HUES48 (cell line): ENCODE measurements around the gene SCAMP4.

ENCODE experiments used
- H3K27ac ChIP-seq: one replicate; pipeline ENCODE4 v1.7.0; 2013; ENCODE audit warnings: low read depth, low read length, inconsistent platforms
- H3K27me3 ChIP-seq: 2 replicates; pipeline ENCODE4 v1.6.1; 2013; ENCODE audit warnings: mild to moderate bottlenecking, low read length; ENCODE audit not compliant: control insufficient read depth, insufficient read depth
- H3K36me3 ChIP-seq: 2 replicates; pipeline ENCODE4 v1.6.1; 2013; ENCODE audit warnings: low read length; ENCODE audit not compliant: control insufficient read depth, insufficient read depth
- H3K4me1 ChIP-seq: 2 replicates; pipeline ENCODE4 v1.6.1; 2013; ENCODE audit warnings: mild to moderate bottlenecking, low read length; ENCODE audit not compliant: control insufficient read depth, insufficient read depth
- H3K4me3 ChIP-seq: 2 replicates; pipeline ENCODE4 v1.5.1; 2013; ENCODE audit warnings: mild to moderate bottlenecking, low read depth, low read length
- H3K9ac ChIP-seq: 2 replicates; pipeline ENCODE4 v1.6.1; 2013; ENCODE audit warnings: mild to moderate bottlenecking, low read depth, low read length, moderate library complexity
- H3K9me3 ChIP-seq: 2 replicates; pipeline ENCODE4 v1.6.1; 2013; ENCODE audit warnings: low read length; ENCODE audit not compliant: control insufficient read depth, insufficient read depth

The SCAMP4 gene

DNA sequence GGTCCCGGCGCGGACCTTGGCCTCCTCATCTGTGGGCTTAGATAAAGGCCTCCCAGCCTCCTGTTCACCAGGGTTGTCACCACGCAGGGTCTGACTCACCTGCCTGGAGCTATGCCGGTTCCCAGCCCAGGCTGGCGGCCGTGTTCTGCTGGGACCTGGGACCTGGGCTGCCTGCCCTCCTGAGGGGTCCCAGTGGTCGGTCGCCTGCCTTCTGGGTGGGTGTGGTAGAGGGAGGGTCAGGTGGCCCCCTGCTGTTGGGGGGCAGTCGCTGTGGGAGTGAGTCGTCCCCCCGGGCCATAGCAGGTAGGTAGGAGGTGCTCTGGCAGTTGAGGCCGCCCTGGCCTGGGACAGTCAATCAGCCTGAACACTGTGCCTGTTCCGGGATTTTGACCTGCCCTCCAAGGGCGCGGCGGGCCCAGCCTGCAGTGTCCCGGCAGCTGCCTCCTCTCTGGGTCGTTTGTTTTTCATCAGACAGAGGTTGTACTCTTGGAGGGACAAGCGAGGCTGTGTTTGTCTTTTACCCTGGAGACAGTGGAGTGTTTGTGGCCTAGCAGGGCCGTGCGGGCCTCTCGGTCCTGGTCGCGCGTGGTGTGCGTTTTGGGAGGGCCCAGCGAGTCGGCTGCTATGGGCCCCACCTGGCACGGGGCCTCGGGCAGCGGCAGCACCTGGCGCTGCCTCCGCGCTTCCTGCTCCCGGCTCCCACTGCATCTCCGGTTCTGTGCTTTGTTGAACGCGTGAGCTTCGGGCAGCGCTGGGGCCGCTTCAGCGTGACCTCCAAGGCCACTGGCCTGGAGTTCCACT, 2.6 kb downstream of the SCAMP4 start:
- no peaks in the 10 kb centered on the region for H3K9me3 ChIP-seq
- H3K4me1 ChIP-seq: peaks cover 4% of the 10 kb centered on the region; the same call in 1 of the 2 replicates
- H3K27me3 ChIP-seq: no peaks in the 10 kb centered on the region
- H3K9ac ChIP-seq: no peak overlapping the region
- H3K36me3 ChIP-seq: peaks cover 9% of the 10 kb centered on the region
- no peak overlapping the region for H3K27ac ChIP-seq
- H3K4me3 ChIP-seq: no peak overlapping the region

DNA sequence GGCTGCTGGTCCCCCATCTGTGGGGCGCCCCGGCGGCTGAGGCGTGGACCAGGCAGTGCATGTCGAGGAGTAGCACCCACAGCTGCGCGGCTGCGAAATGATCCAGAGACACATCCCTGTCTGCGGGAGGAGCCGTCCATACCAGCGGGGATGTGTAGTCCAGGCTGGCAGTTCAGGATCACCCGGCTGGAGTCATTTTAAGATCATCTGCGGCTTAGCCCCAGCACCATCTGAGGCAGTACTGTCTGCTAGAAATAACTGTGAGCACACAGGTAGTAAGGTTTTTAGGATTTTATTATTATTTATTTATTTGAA, 3.1 kb downstream of the SCAMP4 start:
- Histone ChIP-seq H3K27me3 (no peaks in the 10 kb centered on the region), H3K9me3 (no peaks in the 10 kb centered on the region), H3K9ac (no peak overlapping the region), H3K36me3 (peaks cover 14% of the 10 kb centered on the region), H3K4me1 (peaks cover 4% of the 10 kb centered on the region; the same call in 1 of the 2 replicates), H3K4me3 (no peak overlapping the region), H3K27ac (no peak overlapping the region)

DNA sequence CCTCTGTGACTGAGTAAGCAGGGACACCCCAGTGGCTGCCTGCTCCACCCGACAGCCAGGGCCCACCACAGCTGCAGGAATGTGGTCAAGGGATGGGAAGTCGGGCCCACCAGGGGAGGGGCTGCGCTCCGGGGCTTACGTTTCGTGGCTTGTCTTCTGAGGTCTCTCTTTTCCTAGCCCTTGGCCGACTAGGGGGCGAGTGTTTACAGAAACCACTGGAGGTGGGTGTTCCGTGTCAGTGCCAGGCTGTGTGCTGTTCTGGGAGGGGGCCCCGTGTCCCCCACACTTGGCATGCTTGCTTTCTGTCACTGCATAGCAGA, 4.5 kb downstream of the SCAMP4 start:
- Histone ChIP-seq H3K4me3 (no peak overlapping the region), H3K36me3 (peaks cover 18% of the 10 kb centered on the region), H3K9ac (no peak overlapping the region), H3K4me1 (no peaks in the 10 kb centered on the region; the same call in 1 of the 2 replicates), H3K27me3 (no peaks in the 10 kb centered on the region), H3K9me3 (no peaks in the 10 kb centered on the region), H3K27ac (no peak overlapping the region)

DNA sequence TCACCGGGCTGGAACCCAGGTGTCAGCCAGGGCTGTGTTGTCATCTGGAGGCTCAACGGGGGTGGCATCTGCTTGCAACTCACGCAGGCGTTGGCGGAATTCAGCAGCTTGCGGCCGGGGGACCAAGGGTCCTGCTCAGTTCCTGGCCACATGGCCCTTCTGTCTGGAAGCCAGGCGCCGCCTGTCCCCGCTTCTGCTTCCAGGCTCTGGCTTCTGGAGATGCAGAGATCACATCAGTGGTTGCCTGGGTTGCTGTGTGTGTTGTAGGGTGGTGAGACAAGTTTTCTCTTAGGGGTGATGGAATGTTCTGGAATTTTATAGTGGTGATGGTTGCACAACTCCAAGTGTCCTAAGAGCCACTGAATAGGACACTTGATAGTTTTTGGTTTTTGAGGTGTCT, 5.0 kb downstream of the SCAMP4 start:
- Histone ChIP-seq H3K9me3 (no peaks in the 10 kb centered on the region), H3K36me3 (peaks cover 18% of the 10 kb centered on the region), H3K27ac (no peak overlapping the region), H3K4me3 (no peak overlapping the region), H3K27me3 (no peaks in the 10 kb centered on the region), H3K4me1 (no peaks in the 10 kb centered on the region), H3K9ac (no peak overlapping the region)

DNA sequence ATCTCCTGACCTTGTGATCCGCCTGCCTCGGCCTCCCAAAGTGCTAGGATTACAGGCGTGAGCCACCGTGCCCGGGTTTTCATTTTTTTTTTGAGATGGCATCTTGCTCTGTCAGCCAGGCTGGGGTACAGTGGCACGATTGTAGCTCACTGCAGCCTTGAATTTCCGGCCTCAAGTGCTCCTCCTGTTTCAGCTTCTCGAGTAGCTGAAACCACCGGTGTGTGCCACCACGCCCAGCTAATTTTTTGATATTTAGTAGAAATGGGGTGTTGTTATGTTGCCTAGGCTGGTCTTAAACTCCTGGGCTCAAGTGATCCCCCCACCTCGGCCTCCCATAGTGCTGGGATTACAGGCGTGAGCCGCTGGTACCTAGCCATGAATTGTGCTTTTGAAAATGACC, 5.9 kb downstream of the SCAMP4 start:
- Histone ChIP-seq H3K4me3 (no peak overlapping the region), H3K27ac (no peak overlapping the region), H3K36me3 (peaks cover 18% of the 10 kb centered on the region)

DNA sequence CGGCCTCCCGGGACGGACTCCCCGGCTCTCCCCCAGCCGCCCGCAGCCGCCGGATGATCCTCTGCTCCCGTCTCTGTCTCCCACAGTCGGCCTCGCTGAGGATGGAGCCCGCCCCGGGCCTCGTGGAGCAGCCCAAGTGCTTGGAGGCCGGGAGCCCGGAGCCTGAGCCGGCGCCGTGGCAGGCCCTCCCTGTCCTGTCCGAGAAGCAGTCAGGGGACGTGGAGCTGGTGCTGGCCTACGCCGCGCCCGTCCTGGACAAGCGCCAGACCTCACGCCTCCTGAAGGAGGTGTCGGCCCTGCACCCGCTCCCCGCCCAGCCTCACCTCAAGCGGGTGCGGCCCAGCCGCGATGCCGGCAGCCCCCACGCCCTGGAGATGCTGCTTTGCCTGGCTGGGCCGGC, 6.8 kb downstream of the SCAMP4 start:
- no peaks in the 10 kb centered on the region for H3K4me1 ChIP-seq
- no peaks in the 10 kb centered on the region for H3K27me3 ChIP-seq
- no peak overlapping the region for H3K9ac ChIP-seq
- peaks cover 18% of the 10 kb centered on the region for H3K36me3 ChIP-seq
- H3K27ac ChIP-seq: no peak overlapping the region
- H3K4me3 ChIP-seq: no peak overlapping the region
- no peaks in the 10 kb centered on the region for H3K9me3 ChIP-seq

More for the DNA sequence above, 5.9 kb downstream of the SCAMP4 start:
- Histone ChIP-seq H3K9me3 (no peaks in the 10 kb centered on the region), H3K9ac (no peak overlapping the region), H3K4me1 (no peaks in the 10 kb centered on the region), H3K27me3 (no peaks in the 10 kb centered on the region)

DNA sequence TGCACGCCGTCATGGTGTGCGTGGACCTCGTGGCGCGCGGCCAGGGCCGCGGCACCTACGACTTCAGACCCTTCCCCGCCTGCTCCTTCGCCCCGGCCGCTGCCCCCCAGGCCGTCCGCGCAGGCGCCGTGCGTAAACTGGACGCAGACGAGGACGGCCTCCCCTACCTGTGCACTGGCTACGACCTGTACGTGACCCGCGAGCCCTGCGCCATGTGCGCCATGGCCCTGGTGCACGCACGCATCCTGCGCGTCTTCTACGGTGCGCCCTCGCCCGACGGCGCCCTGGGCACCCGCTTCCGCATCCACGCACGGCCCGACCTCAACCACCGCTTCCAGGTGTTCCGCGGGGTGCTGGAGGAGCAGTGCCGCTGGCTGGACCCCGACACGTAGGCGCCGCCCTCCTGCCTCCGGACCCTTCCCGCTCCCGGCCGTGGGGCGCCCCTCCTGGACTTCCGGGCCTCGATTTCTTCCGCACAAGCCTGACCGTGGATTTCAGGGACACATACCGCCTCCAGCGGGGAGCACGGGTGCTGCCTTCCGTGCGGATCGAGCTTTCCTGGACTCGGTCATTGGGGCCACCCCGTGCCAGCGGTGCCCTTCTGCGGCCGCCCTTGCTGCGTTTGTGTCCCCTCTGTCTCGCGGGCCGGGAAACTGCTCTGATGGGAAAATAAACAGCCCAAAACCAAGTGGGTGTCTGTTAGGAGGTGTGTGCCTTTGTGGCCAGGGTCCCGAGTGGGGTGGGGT, 7.7 kb downstream of the SCAMP4 start:
- H3K4me3 ChIP-seq: no peak overlapping the region
- H3K27ac ChIP-seq: no peak overlapping the region
- H3K36me3 ChIP-seq: peaks cover 22% of the 10 kb centered on the region
- no peak overlapping the region for H3K9ac ChIP-seq
- H3K4me1 ChIP-seq: no peaks in the 10 kb centered on the region
- no peaks in the 10 kb centered on the region for H3K9me3 ChIP-seq
- H3K27me3 ChIP-seq: no peaks in the 10 kb centered on the region

DNA sequence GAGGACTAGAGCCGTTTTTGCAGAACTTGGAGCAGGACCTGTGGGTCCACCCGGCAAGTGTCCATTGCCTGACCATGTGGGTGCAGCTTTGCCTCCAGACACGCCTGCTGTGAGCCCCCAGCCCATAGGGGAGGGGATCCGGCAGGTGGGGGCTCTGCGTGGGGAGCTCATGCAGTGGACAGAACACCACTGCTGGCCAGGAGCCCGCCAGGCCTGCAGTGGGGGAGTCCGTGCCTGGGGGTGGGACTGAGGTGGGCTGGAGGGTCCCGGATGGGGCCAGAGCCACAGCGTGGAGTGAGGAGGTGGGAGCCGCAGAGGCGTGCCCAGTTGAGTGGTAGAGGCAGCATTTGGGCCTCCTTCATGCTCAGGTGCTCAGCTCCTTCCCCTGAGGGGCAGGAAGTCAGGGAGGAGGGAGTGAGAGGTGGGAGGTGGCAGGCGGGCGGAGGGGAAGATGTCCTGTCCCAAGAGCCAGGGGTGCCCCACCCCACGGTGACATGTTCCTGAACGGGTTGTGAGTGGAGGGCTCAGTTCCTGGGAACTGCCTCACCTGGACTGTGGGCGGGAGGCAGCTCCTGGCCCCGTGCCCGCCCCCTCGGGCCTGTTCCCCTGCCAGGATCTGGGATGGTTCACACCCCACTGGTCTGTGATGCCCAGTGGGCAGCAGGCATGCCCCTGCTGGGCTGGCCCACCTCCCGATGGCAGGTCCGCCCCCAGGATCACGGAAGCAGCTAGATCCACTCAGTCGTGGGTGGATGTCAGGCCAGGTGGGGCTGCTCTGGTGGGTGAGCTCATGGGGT, 8.8 kb downstream of the SCAMP4 start:
- Histone ChIP-seq H3K4me3 (no peak overlapping the region), H3K9me3 (no peaks in the 10 kb centered on the region), H3K36me3 (peaks cover 29% of the 10 kb centered on the region), H3K4me1 (no peaks in the 10 kb centered on the region), H3K27me3 (no peaks in the 10 kb centered on the region), H3K27ac (no peak overlapping the region), H3K9ac (no peak overlapping the region)

DNA sequence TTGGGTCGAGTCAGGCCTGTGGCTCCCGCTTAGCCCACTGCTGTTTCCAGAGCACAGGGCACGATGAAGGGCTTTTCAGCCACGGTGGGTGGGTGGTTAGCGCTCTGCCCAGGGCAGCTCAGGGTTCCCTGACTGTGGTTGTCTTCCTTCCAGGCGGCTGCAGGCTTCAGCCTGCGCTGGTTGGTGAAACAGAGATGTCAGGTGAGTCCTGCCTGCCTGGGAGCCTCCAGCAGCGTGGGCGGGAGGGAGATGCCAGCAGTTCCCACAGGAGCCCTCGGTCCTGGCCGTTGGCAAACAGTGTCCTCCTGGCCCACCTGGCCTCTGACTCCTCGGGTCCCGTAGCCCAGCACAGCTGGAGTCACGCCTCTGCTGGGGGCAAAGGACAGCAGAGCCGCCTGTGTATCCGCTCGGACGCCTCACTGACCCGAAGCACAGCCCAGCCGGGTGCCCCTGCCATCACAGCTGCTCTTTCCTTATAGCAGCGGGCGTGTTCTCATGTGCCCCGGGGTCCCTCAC, 9.7 kb downstream of the SCAMP4 start:
- no peaks in the 10 kb centered on the region for H3K9me3 ChIP-seq
- H3K27ac ChIP-seq: no peak overlapping the region
- H3K9ac ChIP-seq: no peak overlapping the region
- no peaks in the 10 kb centered on the region for H3K27me3 ChIP-seq
- H3K36me3 ChIP-seq: peaks cover 34% of the 10 kb centered on the region
- H3K4me1 ChIP-seq: no peaks in the 10 kb centered on the region
- H3K4me3 ChIP-seq: no peak overlapping the region

DNA sequence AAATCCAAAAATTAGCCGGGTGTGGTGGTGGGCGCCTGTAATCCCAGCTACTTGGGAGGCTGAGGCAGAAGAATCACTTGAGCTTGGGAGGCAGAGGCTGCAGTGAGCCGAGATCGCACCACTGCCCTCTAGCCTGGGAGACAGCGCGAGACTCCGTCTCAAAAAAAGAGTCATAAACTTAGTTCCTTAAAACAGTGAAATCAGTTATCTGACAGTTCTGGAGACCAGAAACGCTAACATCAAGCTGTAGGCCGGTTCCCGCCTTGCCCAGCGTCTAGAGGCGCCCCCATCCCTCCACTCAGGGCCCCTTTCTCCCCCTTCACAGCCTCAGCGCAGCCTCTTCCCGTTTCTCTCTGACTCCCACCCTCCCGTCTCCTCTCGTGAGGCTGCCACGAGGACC, 11.9 kb downstream of the SCAMP4 start:
- no peaks in the 10 kb centered on the region for H3K27me3 ChIP-seq
- H3K27ac ChIP-seq: no peak overlapping the region
- no peak overlapping the region for H3K9ac ChIP-seq
- H3K36me3 ChIP-seq: peaks cover 51% of the 10 kb centered on the region
- H3K4me1 ChIP-seq: no peaks in the 10 kb centered on the region
- H3K4me3 ChIP-seq: no peak overlapping the region
- H3K9me3 ChIP-seq: no peaks in the 10 kb centered on the region

DNA sequence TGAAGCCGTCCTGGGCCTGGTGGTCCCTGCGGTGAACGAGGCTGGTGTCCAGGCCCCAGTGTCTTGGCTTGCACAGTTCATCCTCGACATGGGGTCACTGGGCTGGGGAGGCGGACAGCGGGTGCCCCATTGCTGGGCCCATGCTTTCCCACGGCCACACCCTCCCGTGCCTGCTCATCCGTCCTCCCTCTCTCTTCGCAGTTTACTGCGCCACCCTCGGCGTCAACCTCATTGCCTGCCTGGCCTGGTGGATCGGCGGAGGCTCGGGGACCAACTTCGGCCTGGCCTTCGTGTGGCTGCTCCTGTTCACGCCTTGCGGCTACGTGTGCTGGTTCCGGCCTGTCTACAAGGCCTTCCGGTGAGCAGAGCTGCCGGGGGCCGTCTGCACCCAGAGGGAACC, 12.7 kb downstream of the SCAMP4 start:
- no peaks in the 10 kb centered on the region for H3K4me1 ChIP-seq
- no peak overlapping the region for H3K9ac ChIP-seq
- no peaks in the 10 kb centered on the region for H3K9me3 ChIP-seq
- no peak overlapping the region for H3K27ac ChIP-seq
- no peaks in the 10 kb centered on the region for H3K27me3 ChIP-seq
- H3K36me3 ChIP-seq: peaks cover 51% of the 10 kb centered on the region
- H3K4me3 ChIP-seq: no peak overlapping the region
